Aorta (tissue), 5 donors: ENCODE results near the gene APOH. TPM values are rescaled to one million over a fixed set of nuclear protein-coding genes. Genes with fewer than 3 reads are reported as not detected.

Experiments used
- ATAC-seq: fragments of 200-7000 bp; cut with Tn5 transposase; one replicate; pipeline ENCODE4 v1.9.1; 2022; ENCODE audit warnings: moderate library complexity; ENCODE audit not compliant: low FRiP score
- DNase-seq, 2 donors: peaks; one replicate each; pipeline ENCODE4 v3.0.0-alpha.2; 2020
- H3K27ac ChIP-seq, 2 donors: one replicate each; pipeline ENCODE4 v1.5.1; 2013; ENCODE audit warnings: low read length in 2 of 2, mild to moderate bottlenecking in 2 of 2, moderate library complexity in 2 of 2, control low read depth in 1 of 2, inconsistent platforms in 1 of 2, low read depth in 1 of 2
- H3K27me3 ChIP-seq, 2 donors: one replicate each; pipeline ENCODE4 v1.6.1; 2013; ENCODE audit warnings: control low read depth in 1 of 2, low read length in 1 of 2, mild to moderate bottlenecking in 1 of 2, moderate library complexity in 1 of 2; ENCODE audit not compliant: insufficient read depth in 2 of 2, control insufficient read depth in 1 of 2
- H3K36me3 ChIP-seq, 2 donors: one replicate each; pipeline ENCODE4 v1.6.1; 2013; ENCODE audit warnings: control low read depth in 1 of 2, low read length in 1 of 2, mild to moderate bottlenecking in 1 of 2; ENCODE audit not compliant: insufficient read depth in 2 of 2, control insufficient read depth in 1 of 2
- H3K4me1 ChIP-seq, 2 donors: one replicate each; pipeline ENCODE4 v1.6.1; 2013; ENCODE audit warnings: low read length in 2 of 2, control low read depth in 1 of 2, mild to moderate bottlenecking in 1 of 2, moderate library complexity in 1 of 2; ENCODE audit not compliant: insufficient read depth in 2 of 2, control insufficient read depth in 1 of 2
- H3K4me3 ChIP-seq, 2 donors: one replicate each; pipeline ENCODE4 v1.5.1; 2013; ENCODE audit warnings: low read length in 2 of 2, control low read depth in 1 of 2, mild to moderate bottlenecking in 1 of 2
- H3K9me3 ChIP-seq: one replicate; pipeline ENCODE4 v1.6.1; 2013; ENCODE audit warnings: mild to moderate bottlenecking, low read length; ENCODE audit not compliant: control insufficient read depth
- WGBS, 2 donors: extraction: QIAGEN DNeasy Blood & Tissue Kit; methylation state at CpG; one replicate each; pipeline ENCODE4 v1.1.7; 2013; 5-methylcytosine and 5-hydroxymethylcytosine counted together
- intact Hi-C, 2 donors: fragments of 100-400 bp; cut with DNase I; formaldehyde crosslinking; loops; one replicate each; pipeline versions ENCODE4 v1.14.2 to v1.15.0; 2022
- polyA plus RNA-seq, 2 donors: library from polyadenylated mRNA; stranded (reverse); fragments of 200-250 nt; gene quantifications; one replicate each; pipeline ENCODE4 v1.2.3, GENCODE V29; 2013
- total RNA-seq, 2 donors: library from RNA; stranded (reverse); fragmentation: NEBNext Ultra II Directional; extraction: Animal tissue kit (Norgen Biotek cat#: 25700); gene quantifications; one replicate each; pipeline ENCODE4 v1.2.1, GENCODE V29; 2021
- donor health status: healthy with polysubstance abuse.
- donor health status: Bipolar disorder and iron deficiency.
- donor health status: DM: no; HTN: no; CAD: no.
- donor health status: DM: no; HTN: no; CAD: no.
- donor health status: DM: yes; HTN: yes; CAD: no.

APOH gene
- total and polyA plus RNA-seq, 4 donors = 1.1 TPM; not detected in 3

- no peak for ATAC-seq
- peaks cover 0 to under 1% of the 10 kb centered on the region in 2 donors for H3K27me3 ChIP-seq
- 59 to 66% methylated on average over 5 of the region's 5 CpGs for WGBS, 2 donors
- intact Hi-C loops = no loop called here
- no peaks in the 10 kb centered on the region for H3K4me1 ChIP-seq
- H3K27ac ChIP-seq = no peak overlapping the region
- no peak for DNase-seq
- H3K4me3 ChIP-seq = no peak overlapping the region
- H3K9me3 ChIP-seq = no peaks in the 10 kb centered on the region
- H3K36me3 ChIP-seq = no peaks in the 10 kb centered on the region
These were observed 14.2 kb downstream of the APOH start for GRCh38 chr17:66214884-66215528.

- ATAC-seq = no peak
These were observed 18.0 kb downstream of the APOH start for GRCh38 chr17:66211047-66211810.

GRCh38 chr17:66210208-66210574 lies 19.0 kb downstream of the APOH start:
- Histone ChIP-seq H3K4me3 (no peak overlapping the region), H3K4me1 (no peaks in the 10 kb centered on the region), H3K9me3 (no peaks in the 10 kb centered on the region), H3K27me3 (no peaks in the 10 kb centered on the region), H3K27ac (no peak overlapping the region), H3K36me3 (no peaks in the 10 kb centered on the region)
- WGBS, 2 donors = 84 to 88% methylated on average over 2 of the region's 2 CpGs
- ATAC-seq = no peak
- intact Hi-C loops = no loop called here
- no peak for DNase-seq

More at GRCh38 chr17:66211047-66211810, 18.0 kb downstream of the APOH start:
- no peak overlapping the region for H3K4me3 ChIP-seq
- DNase-seq = no peak
- no peak overlapping the region for H3K27ac ChIP-seq
- H3K36me3 ChIP-seq = no peaks in the 10 kb centered on the region
- H3K9me3 ChIP-seq = no peaks in the 10 kb centered on the region
- H3K4me1 ChIP-seq = no peaks in the 10 kb centered on the region
- intact Hi-C loops = no loop called here
- H3K27me3 ChIP-seq = no peaks in the 10 kb centered on the region
- WGBS, 2 donors = 85 to 89% methylated on average over 9 of the region's 9 CpGs

DNA sequence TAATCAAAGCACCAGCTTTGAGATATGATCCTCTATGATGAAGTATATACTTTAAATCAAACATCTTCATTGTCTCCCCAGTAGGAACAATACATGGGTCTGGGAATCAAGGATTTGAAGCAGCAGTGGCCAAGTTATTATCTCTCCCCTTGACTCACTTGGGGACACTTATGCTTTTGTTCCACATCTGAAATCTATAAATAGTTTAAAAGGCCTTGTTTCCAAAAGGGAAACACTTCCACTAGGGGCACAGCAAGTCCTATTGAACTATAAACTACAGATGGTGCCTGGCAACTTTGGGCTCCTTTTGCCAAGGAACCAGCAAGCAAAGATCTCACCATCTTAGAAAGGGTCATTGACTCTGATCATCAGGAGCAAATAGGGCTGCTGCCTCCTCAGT lies 21.3 kb downstream of the APOH start:
- Histone ChIP-seq H3K9me3 (peaks cover 3% of the 10 kb centered on the region), H3K27me3 (no peaks in the 10 kb centered on the region), H3K27ac (no peak overlapping the region), H3K36me3 (no peaks in the 10 kb centered on the region), H3K4me1 (no peaks in the 10 kb centered on the region), H3K4me3 (no peak overlapping the region)
- no peak for DNase-seq
- intact Hi-C loops = no loop called here
- ATAC-seq = no peak

- ATAC-seq = no peak
- H3K4me3 ChIP-seq = no peak overlapping the region
- intact Hi-C loops = no loop called here
- no peaks in the 10 kb centered on the region for H3K27me3 ChIP-seq
- DNase-seq = no peak
- 78 to 82% methylated on average over 8 of the region's 8 CpGs for WGBS, 2 donors
- H3K4me1 ChIP-seq = no peaks in the 10 kb centered on the region
- H3K9me3 ChIP-seq = peaks cover 3% of the 10 kb centered on the region
- H3K36me3 ChIP-seq = no peaks in the 10 kb centered on the region
- no peak overlapping the region for H3K27ac ChIP-seq
These were observed 25.8 kb downstream of the APOH start for GRCh38 chr17:66203274-66204015.

- no peak for ATAC-seq
These were observed 28.5 kb downstream of the APOH start for GRCh38 chr17:66200685-66201092.

GRCh38 chr17:66198242-66198641 lies 31.0 kb downstream of the APOH start:
- ATAC-seq (no peak), DNase-seq (no peak)
- intact Hi-C loops = no loop called here
- Histone ChIP-seq H3K9me3 (no peaks in the 10 kb centered on the region), H3K4me3 (no peak overlapping the region), H3K4me1 (no peaks in the 10 kb centered on the region), H3K27me3 (no peaks in the 10 kb centered on the region), H3K36me3 (no peaks in the 10 kb centered on the region), H3K27ac (no peak overlapping the region)
- WGBS, 2 donors = 94 to 95% methylated on average over 8 of the region's 8 CpGs

More at GRCh38 chr17:66200685-66201092, 28.5 kb downstream of the APOH start:
- Histone ChIP-seq H3K4me3 (no peak overlapping the region), H3K4me1 (no peaks in the 10 kb centered on the region), H3K27me3 (no peaks in the 10 kb centered on the region), H3K27ac (no peak overlapping the region), H3K36me3 (no peaks in the 10 kb centered on the region), H3K9me3 (peaks cover 3% of the 10 kb centered on the region)
- no peak for DNase-seq
- intact Hi-C loops = no loop called here
- whole genome bisulfite sequencing, 2 donors = 11 to 12% methylated on average over 3 of the region's 3 CpGs

DNA sequence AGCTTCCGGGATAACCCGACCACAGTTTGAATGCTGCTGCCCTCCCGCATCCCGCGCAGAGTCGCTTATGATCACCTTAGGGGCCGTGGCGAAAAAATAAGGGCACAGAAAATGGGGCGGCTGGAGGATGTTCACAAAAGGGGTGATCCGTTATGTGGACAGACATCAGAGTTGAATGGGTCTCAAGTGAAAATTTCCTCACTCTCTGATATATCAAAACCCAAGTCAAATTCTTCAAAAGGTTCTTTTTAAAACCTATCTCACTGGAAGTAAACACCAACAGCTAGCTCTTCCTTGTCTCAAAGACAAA lies 36.9 kb downstream of the APOH start:
- DNase-seq = no peak
- WGBS, 2 donors = 2 to 3% methylated on average over 10 of the region's 10 CpGs
- intact Hi-C loops = no loop called here
- H3K4me3 ChIP-seq = peak overlapping the region; percentile 62 to 73
- no peak overlapping the region for H3K27ac ChIP-seq
- H3K36me3 ChIP-seq = no peaks in the 10 kb centered on the region
- no peaks in the 10 kb centered on the region for H3K9me3 ChIP-seq
- no peaks in the 10 kb centered on the region for H3K27me3 ChIP-seq
- ATAC-seq = no peak
- peaks cover 0 to 2% of the 10 kb centered on the region in 2 donors for H3K4me1 ChIP-seq
